Type B pancreatic cell (in vitro differentiated cells): ENCODE data around the gene SH3GL3. TPM values are rescaled to one million over a fixed set of nuclear protein-coding genes. Genes with fewer than 3 reads are reported as not detected.

ENCODE experiments used
- DNase-seq: peaks from one replicate; pipeline ENCODE4 v3.0.0; 2021; ENCODE audit warnings: mixed read lengths; ENCODE audit not compliant: unreplicated experiment; ENCODE audit errors: extremely low spot score
- H3K27ac Mint-ChIP-seq: 2 replicates; pipeline ENCODE4 v1.8.0; 2021; ENCODE audit warnings: mild to moderate bottlenecking, mixed read lengths
- H3K27me3 Mint-ChIP-seq: 2 replicates; pipeline ENCODE4 v1.8.0; 2021; ENCODE audit warnings: mixed read lengths
- H3K36me3 Mint-ChIP-seq: 2 replicates; pipeline ENCODE4 v1.8.0; 2021; ENCODE audit warnings: mixed read lengths
- H3K4me1 Mint-ChIP-seq: one replicate; pipeline ENCODE4 v1.8.0; 2021; ENCODE audit warnings: mixed read lengths; ENCODE audit not compliant: unreplicated experiment
- H3K4me3 Mint-ChIP-seq: 2 replicates; pipeline ENCODE4 v1.8.0; 2021; ENCODE audit warnings: mild to moderate bottlenecking, mixed read lengths
- H3K9me3 Mint-ChIP-seq: 2 replicates; pipeline ENCODE4 v1.8.0; 2021; ENCODE audit warnings: mixed read lengths
- CTCF ChIP-seq: fragments of 200-600 bp; sonication (generic); conservative IDR thresholded peaks from 2 replicates; pipeline ENCODE4 v1.5.0; 2021; ENCODE audit warnings: antibody characterized with exemption, mild to moderate bottlenecking
- total RNA-seq: library from RNA; stranded (reverse); gene quantifications from 2 replicates; pipeline ENCODE4 v1.2.1, GENCODE V29; 2021; ENCODE audit warnings: low replicate concordance

The SH3GL3 gene
- total RNA-seq, 1 donor from 2014 or later: 10.0 TPM

- H3K4me3 Mint-ChIP-seq: no peak overlapping the region
- H3K27me3 Mint-ChIP-seq: no peaks in the 10 kb centered on the region
- DNase-seq: no peak
- H3K4me1 Mint-ChIP-seq: peaks cover 5% of the 10 kb centered on the region
- H3K9me3 Mint-ChIP-seq: no peaks in the 10 kb centered on the region
- H3K36me3 Mint-ChIP-seq: no peaks in the 10 kb centered on the region
- TF ChIP-seq CTCF: no peak
- peak overlapping the region; percentile 44 for H3K27ac Mint-ChIP-seq
Measured at GRCh38 chr15:83474578-83474977, 27.4 kb downstream of the SH3GL3 start.

- Mint-ChIP-seq H3K27me3 (no peaks in the 10 kb centered on the region), H3K36me3 (no peaks in the 10 kb centered on the region), H3K9me3 (no peaks in the 10 kb centered on the region), H3K4me1 (peaks cover 5% of the 10 kb centered on the region), H3K27ac (peak overlapping the region; percentile 35), H3K4me3 (no peak overlapping the region)
- no peak for TF ChIP-seq CTCF
- no peak for DNase-seq
Measured at GRCh38 chr15:83475551-83475950, 28.4 kb downstream of the SH3GL3 start.

- Mint-ChIP-seq H3K27me3 (no peaks in the 10 kb centered on the region), H3K9me3 (no peaks in the 10 kb centered on the region), H3K27ac (no peak overlapping the region), H3K36me3 (no peaks in the 10 kb centered on the region), H3K4me3 (no peak overlapping the region), H3K4me1 (peaks cover 5% of the 10 kb centered on the region)
- TF ChIP-seq CTCF: no peak
- no peak for DNase-seq
Measured at GRCh38 chr15:83476066-83476465, 28.9 kb downstream of the SH3GL3 start.

GRCh38 chr15:83476708-83477107 lies 29.6 kb downstream of the SH3GL3 start:
- DNase-seq: no peak
- Mint-ChIP-seq H3K4me1 (peaks cover 5% of the 10 kb centered on the region), H3K4me3 (no peak overlapping the region), H3K9me3 (no peaks in the 10 kb centered on the region), H3K27me3 (no peaks in the 10 kb centered on the region), H3K27ac (no peak overlapping the region), H3K36me3 (no peaks in the 10 kb centered on the region)
- no peak for TF ChIP-seq CTCF

GRCh38 chr15:83477172-83477807 lies 30.1 kb downstream of the SH3GL3 start:
- DNase-seq: no peak
- TF ChIP-seq CTCF: no peak
- no peaks in the 10 kb centered on the region for H3K27me3 Mint-ChIP-seq
- no peak overlapping the region for H3K27ac Mint-ChIP-seq
- peaks cover 5% of the 10 kb centered on the region for H3K4me1 Mint-ChIP-seq
- no peaks in the 10 kb centered on the region for H3K36me3 Mint-ChIP-seq
- no peak overlapping the region for H3K4me3 Mint-ChIP-seq
- H3K9me3 Mint-ChIP-seq: no peaks in the 10 kb centered on the region
